GM13977 (cell line): Measurements from ENCODE around the gene RECQL5.

Experiments
- DNase-seq: peaks from one replicate; pipeline ENCODE4 v3.0.0; 2012; ENCODE audit warnings: low spot score
- in situ Hi-C: fragments of 300-500 bp; cut with MboI; formaldehyde crosslinking; loops from one replicate; pipeline ENCODE4 v1.12.0; 2022; ENCODE audit warnings: low sequenced_read_pairs, low pct_unique_long_range_greater_than_20kb, mixed read lengths, inconsistent platforms; ENCODE audit not compliant: unreplicated experiment
- TF ChIP-seq, protein P1 (sequence below): IDR thresholded peaks from 2 replicates; pipeline ENCODE4 v1.5.1; 2012; ENCODE audit warnings: mild to moderate bottlenecking, control low read depth; ENCODE audit not compliant: insufficient read depth; ENCODE audit errors: extremely low read depth, missing control alignments

The RECQL5 gene

DNA sequence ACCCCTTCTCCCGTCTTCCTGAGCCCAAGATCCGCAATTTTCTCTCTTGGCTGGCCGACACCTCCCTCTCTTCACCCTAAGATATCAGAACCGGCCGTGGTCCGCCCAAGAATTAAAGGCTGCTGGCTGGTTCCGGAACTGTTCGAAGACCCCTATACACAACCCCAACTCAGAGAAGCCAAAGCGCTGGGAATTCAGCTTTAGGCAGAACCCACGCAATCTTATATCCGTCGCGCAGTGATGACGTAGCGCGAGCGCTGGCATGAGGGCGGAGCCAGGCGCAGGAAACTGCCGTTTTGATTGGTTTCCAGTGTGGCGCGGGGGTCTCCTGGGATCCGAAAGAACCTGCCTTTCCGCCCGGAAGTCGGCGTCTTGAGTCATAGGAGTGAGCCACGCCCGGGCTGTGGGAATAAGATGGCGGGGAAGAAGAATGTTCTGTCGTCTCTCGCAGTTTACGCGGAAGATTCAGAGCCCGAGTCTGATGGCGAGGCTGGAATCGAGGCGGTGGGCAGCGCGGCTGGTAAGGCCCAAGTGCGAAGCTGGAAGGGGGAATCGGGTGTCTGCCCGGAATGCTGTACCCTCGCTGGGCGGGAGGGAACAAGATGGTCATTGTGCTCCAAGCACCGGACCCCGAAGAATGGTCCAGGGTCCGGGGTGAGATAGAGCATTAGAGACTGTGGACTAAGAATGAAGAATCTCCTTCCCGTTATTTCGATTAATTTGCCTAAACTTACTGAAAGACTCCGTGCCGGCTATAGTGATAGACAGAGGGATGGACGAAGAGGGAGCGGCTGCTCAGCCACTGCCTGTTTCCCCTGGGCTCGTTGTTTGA, at the start of gene RECQL5, which contains the start of gene SAP30BP:
RECQL5 (minus strand) TSS at position 196 of the 832 bp plus-strand sequence. CDS start 597 bp downstream, outside the sequence.
SAP30BP (plus strand) TSS at position 380 of the 832 bp plus-strand sequence; CDS start at position 415, 35 bp downstream.
- DNase-seq: peak; percentile 88
- in situ Hi-C loops: no loop called here
- TF ChIP-seq, protein P1, sequence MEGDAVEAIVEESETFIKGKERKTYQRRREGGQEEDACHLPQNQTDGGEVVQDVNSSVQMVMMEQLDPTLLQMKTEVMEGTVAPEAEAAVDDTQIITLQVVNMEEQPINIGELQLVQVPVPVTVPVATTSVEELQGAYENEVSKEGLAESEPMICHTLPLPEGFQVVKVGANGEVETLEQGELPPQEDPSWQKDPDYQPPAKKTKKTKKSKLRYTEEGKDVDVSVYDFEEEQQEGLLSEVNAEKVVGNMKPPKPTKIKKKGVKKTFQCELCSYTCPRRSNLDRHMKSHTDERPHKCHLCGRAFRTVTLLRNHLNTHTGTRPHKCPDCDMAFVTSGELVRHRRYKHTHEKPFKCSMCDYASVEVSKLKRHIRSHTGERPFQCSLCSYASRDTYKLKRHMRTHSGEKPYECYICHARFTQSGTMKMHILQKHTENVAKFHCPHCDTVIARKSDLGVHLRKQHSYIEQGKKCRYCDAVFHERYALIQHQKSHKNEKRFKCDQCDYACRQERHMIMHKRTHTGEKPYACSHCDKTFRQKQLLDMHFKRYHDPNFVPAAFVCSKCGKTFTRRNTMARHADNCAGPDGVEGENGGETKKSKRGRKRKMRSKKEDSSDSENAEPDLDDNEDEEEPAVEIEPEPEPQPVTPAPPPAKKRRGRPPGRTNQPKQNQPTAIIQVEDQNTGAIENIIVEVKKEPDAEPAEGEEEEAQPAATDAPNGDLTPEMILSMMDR: no peak

DNA sequence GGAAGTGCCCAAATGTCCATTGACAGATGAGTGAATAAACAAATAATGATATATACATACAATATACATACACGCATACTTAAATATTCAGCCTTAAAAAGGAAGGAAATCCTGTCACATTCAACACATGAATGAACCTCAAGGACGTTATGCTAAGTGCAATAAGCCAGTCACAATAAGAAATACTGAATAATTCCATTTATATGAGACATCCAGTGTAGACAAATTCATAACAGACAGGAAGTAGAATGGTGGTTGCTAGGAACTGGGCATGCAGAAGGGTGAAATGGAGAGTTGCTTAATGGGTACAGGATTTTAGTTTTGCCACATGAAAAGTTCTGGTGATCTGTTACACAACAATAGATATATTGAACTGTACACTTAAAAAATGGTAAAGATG, 45.5 kb upstream of the RECQL5 start:
- no peak for DNase-seq
- in situ Hi-C loops: no loop called here
- TF ChIP-seq, protein P1: no peak

DNA sequence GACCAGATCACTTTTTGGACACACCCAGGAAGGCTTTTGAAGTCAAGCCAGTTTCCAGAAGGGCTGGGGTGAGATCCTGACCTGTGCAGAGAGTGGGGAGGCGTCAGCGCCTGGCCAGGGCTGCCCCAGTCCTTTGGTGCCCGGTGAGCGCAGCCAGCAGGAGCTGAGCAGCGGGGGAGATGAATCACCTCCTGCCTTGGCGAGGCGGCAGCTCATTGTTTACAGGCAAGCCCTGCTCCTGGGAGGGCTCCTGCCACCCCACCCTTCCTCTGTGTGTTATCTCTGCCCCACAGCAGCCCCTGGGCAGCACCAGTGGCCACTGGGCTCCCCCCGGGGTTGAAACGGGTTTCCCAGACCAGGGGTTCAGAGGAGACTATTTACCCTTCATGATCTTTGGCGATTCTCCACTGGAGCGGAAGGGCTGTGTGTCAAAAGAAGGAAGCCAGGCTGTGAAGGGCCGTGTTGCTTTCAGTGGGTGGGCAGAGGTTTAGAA, 40.2 kb upstream of the RECQL5 start:
- no peak for DNase-seq
- TF ChIP-seq, protein P1: no peak
- in situ Hi-C loops: no loop called here

DNA sequence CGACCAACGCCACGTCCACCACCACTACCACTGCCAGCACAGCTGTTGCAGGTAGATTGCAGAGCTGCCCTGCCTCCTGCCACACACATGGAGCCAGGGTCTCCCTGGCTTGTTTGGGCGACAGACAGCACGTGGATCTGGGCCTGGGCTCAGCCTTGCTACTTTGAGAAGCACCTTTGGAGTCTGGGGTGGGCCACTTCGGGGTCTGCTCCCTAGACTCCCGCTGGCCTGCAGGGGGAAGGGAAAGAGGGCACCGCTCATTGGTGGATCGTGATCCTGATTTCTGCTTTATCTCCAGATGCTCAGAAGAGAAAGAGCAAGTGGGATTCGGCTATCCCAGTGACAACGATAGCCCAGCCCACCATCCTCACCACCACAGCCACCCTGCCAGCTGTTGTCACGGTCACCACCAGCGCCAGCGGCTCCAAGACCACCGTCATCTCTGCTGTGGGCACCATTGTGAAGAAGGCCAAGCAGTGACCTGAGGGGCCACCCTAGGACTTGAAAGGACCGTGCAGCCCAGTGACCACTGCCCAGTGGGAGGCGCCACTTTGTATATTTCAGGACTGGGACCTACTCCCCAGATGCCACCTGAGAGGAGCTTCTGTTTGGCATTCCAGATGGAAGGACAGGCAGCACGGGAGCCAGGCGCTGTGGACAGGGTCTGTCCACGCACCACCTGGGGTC, 39.2 kb upstream of the RECQL5 start:
- TF ChIP-seq, protein P1: no peak
- DNase-seq: no peak
- in situ Hi-C loops: no loop called here

DNA sequence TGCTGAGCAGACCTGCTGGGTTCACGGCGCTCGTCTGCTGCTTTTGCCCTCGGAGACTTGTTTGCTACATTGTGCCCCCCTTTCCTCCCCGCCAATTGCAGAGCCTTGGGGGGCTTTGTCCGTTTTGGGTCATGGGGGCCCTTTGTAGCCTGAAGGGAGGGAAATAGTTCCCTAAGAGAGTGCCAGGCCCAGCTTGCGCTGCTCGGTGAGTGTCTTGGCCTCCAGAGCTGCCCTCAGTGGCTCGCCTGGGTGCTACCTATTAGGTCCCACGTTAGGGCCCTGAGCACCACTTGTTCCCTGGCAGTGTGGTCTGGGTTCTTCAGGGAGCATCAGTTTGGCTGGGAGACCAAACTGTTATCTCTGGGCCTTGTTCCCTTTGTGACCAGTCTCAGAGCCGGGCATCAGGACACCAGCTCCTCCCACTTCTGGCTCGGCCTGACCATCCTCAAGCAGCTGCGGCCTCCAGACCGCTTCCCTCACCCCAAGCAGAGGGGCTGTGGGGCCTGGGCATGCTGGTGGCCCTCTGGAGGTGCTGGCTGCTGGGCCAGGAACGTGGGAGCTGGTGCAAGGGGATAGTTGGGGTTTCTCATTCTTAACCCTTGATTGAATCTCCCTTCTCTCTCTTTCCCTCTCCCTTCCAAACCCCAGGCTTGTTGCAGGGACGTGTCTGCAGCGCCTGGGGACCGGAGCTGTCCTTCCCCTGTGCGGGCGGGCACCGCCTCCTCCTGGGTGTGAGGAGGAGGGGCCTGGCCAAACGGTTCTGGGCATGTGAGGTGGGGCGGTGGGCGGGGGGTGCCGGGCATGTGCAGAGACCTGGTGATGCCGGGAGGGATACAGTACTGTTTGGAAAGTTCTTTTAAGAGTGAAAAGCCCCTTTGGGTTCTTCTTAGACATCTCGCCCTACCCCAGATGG, 38.3 kb upstream of the RECQL5 start:
- TF ChIP-seq, protein P1: no peak
- in situ Hi-C loops: no loop called here
- no peak for DNase-seq

DNA sequence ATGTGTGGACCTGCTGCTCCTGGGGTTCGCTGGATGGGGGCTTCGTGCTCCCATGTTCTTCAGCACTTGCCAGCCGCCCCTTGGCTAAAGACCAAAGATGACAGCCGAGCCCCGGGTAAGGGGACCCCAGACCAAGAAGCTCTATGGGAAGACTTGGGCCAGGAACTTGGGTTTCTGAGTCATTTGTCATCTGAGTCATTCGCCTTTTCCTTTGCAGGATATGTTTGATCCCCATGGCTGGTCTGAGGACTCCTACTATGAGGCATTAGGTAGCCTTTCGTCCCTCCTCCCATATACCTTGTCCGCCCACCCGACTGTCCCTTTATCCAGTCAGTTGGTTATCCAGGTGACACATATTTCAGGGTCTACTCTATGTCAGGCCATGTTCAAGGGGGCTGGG, 36.6 kb upstream of the RECQL5 start:
- TF ChIP-seq, protein P1: no peak
- in situ Hi-C loops: no loop called here
- no peak for DNase-seq
